Midbrain (tissue), 1 donor: ENCODE data around the gene ABI3BP.
A peak's percentile ranks its signal among the peaks of the same experiment; 100 is the strongest.

Source experiments
- DNase-seq: peaks from one replicate; lab custom pipeline; 2025; lab: John Stamatoyannopoulos, UW

Gene ABI3BP

DNA sequence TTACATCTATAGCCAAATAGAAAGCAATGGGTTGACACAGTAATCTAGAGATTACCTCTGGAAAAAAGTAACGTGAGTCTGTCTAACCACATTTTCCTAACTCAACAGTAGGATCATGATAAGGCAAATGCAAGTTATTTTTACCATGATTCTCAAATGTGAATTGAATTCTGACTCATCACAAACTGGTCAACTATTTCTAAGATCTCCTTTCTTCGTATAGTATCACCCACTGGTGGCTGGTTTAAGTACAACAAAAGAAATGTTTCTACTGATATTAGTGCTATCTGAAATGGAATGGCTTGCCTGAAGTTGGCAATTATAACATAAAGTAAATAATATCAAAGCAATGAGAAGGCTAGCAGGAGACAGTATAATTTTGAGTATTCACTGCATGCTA is 102.2 kb downstream of the ABI3BP start:
- DNase-seq: no peak

DNA sequence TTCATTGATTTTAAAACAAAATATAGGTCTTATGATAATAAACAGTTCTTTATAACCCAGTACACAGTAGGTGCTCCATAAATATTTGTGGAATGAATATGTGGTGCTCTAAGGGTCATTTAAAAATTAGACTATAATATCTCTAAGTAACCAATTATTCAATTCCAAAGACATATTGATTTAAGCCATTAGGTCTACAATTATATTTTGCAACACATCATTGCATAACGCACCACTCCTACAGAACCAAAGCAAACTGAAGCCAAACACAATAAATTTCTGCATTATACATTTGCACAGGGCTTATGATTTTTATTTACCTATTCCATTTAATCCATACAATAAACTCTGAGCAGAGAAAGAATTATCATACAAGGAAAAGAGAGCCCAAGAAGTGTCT is 104.3 kb downstream of the ABI3BP start:
- DNase-seq: no peak

DNA sequence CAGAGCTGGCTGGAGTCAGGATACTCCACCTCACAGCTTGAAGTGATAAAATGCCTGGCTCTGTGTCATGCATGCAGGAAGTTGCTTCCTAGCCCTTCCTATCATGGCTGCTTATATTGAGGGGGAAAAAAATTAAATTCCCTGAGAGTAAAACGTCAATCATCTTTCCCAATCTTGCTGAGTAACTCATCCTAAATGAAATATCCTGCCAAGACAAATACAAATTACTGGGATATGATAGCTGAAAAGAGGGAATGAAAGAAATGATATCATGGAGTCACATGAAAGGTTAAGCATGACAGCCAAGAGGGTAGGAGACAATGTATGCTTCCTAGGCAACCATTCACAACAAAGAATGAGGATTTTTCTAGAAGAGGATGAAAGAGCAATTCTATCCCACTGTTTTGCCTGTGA is 110.6 kb downstream of the ABI3BP start:
- DNase-seq: no peak

DNA sequence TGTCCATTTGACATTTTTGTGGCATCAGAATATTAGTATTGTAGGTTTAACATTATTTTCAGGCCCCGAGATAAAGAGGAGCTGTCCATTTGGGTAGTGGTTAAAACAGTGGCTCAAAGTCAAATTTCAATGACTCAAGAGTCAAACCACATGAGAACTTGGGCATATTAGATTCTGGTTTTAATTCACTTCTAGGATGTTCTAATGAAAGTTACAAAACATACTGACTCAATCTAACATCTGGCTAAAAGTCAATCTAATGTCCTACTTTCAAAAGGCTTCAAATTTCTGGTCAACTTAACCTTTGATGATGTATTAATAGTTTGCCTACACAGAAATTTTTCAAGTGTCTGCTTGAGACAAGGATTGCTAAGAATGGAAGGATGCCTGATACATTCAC is 112.4 kb downstream of the ABI3BP start:
- no peak for DNase-seq

DNA sequence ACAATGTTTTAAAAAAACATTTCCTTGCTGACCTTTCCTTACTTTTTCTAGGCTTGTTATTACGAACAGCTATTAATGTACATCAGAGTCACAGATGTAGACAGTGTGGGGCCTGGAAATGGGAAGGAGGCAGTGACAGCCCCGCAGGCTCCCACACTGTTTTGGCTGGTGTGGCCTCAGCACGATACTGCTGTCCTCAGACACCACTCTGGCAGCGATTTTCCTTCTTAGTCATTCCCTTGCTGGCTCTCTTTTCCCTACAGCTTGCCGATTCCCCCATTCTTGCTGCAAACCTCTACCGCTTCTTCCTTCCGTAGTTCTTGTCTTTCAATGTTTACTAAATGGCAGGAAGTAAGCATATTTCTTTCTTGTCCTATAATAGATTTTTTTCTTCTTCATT is 113.1 kb downstream of the ABI3BP start:
- no peak for DNase-seq

DNA sequence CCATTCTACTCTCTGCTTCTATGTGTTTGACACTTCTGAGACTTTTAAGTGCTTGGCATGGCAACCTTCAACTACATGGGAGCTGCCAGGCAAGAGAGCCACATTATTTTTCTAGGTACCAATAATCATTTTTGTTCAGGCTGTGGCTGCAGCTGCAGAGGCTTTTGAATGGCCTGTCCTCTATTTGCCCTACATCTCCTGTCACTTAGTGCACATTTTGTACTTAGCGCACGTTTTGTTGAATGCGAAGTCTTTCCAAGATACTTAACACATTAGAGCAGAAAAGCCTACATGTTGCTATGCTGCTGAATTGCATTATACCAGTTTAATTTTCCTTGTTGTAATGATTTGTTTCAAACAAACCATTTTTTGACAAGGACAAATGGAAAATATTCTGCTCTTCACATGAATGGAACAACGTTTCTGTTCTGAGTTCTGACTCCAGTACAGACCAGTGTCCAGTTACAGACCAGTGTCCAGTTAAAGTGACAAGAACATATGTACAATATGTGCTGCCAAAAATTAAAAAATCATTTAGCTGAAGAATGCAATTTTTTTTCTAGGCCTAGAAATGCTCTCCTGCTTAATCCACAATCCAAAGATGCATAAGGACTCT is 113.9 kb downstream of the ABI3BP start:
- peak; percentile 3 for DNase-seq

DNA sequence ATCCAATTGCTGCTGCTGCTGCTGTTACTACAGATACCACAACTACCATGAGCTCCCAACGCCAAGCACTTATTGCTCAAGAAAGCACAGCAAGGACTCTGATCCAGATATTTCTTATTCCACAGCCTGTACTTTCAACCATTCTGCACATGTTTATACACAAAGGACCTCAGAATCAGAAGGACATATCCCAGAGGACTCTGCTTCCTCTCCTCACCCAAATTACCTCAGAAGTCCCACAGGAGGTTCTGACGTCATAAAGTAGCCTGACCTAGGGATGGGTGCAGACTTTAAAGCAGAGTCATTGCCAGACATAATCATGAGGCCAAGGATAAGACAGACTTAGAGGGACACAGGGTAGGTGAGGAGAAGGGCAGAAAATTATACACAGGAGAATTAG is 115.9 kb downstream of the ABI3BP start:
- DNase-seq: no peak

DNA sequence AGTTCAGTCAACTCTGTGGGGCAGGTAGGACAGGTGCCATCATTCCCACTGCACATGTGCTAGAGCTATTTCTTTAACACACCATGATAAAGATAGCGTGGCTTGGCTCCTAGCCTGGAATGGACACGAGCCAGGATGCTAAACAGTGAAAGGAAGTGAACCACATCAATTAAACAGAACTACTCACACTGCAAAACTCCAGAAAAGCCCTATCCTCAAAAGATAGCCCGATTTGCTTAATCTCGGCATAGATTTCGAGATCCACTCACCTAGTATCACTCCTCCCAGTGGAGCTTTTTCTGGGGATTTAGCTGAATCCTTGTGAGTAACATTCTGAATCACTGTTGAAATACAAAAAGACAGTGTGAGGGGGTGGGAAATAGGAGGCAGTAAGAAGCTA is 118.0 kb downstream of the ABI3BP start:
- no peak for DNase-seq

DNA sequence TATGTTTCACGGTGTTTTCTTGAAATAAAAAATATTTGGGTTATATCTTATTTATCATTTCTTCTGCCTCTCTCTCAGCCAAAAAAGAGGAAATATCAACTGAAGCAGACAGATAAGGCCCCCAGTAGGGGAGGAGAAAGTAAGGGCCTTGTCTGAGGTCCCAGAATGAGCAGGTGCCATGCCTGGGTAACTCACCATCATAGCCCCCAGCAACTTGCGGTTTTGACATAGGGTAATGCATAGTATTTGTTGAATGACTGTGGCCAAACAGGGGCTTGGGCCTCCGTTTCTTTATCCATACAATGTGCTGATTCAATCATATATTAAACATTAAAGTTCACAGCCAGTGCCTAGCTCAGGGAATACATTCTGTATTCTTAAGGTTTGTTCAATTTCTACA is 119.6 kb downstream of the ABI3BP start:
- no peak for DNase-seq

DNA sequence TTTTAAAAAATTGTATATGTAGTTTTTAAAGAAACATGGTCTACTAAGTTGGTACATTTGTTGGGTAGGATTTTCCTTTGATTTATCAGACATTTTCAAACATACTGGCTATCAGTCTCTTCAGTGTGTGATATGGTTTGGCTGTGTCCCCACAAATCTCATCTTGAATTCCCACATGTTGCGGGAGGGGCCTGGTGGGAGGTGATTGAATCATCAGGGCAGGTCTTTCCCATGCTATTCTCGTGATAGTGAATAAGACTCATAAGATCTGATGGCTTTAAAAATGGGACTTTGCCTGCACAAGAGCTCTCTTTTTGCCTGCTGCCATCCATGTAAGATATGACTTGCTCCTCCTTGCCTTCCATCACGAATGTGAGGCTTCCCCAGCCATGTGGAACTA is 121.9 kb downstream of the ABI3BP start:
- no peak for DNase-seq

DNA sequence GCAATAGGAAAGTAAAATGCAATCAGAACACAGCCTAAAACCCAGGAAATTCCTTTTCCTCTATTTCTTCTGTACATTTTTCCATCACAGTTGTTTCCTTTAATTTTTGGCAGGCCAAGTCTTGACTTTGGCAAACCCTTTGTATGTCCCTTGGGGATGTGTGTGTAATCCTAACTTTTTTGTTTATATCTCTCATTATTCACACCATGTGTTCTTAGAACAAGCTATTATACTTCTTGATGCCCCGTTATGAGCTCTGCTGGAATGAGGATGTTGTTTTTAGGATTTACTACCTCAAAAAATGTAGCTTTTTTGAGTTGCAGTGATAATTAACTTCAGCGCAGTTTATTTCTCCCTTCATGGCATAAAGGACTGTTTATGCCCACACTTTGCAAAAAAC is 123.4 kb downstream of the ABI3BP start:
- no peak for DNase-seq

DNA sequence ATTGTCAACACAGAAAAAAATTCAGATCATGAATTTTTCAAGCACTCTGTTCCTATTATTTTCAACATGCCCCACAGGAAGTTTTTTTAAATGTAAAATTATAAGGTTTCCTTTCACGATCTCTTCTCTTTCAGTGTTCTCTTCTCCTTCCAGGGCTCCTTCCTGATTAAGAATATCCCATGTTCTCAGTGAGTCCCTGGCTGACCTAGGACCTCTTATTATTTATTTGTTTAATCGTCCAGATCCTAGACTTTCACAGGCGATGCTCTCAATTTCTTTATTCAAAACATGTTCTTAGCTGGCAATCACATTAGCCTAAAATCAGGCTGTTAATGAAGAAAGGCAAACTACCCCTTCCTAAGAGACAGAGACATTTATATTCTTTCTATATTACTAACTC is 124.3 kb downstream of the ABI3BP start:
- DNase-seq: no peak

DNA sequence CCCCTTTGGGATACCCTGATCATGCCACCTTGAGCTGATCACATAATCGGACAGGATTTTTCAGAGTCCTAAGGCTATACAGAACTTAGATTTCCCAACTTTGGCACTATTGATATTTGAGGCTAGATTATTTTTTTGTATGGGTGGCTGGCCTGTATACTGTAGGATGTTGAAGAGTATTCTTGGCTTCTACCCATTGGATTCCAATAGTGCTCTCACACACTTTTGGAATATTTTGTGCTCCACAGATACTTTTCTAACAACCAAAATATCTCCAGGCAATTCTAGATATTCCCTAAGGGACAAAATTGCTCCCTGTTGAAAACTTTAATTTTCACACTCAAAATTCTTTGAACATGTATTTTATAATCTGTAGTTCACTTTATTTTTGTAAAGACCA is 125.1 kb downstream of the ABI3BP start:
- no peak for DNase-seq

DNA sequence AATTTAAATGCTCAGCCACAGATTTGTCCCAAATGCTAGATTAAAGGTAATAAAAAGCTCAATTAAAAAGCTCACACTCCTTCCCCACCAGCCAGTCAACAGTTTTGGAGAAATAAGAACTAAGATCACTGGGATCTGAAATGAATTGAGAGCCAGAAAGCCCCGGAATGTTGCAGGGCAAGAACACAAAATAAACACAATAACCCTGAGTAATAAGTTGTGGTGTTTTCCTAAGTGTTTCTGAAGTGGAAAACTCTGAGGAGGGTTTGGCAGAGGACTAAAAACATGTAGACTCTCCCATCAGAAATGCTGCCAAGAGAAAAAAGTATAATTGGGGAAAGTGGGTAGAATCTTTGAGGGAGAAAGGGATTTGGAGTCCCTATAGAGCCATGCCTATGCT is 127.8 kb downstream of the ABI3BP start:
- DNase-seq: no peak

DNA sequence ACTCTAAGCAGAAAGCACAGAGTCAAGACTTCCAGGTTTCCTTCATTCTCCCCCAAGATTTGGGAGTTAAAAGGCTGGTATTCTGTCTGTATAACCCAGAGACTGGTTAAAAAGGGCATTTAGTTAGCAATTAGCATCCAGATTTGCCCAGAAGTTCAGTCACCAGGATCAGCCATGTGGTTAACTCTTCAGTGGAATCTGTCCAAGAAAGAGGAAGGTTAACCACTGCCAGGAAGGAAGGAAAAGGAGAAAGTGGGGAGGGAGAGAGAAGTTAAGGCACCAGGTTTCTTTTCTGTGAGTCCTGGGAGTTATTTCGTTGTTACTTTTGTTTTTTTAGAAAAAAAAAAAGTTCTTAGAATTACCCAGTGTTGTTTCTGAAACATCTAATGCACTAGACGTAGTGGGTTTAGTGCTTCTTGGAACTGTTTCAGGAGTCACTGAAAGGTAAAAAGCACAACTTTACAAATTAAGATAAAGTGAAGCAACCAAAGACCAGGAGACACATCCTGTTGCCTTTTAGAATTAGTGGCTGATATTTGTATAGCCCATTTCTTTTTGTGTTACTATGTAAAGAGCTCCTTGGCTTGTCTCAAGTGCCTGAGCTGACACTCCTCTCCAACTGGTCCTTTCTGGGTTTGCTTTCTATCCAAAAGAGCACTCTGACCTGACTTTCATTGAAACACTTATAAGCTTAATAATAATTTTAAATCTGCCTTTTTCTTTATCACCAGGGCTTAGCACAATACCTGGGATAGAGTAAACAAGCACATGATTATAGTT is 128.6 kb downstream of the ABI3BP start:
- no peak for DNase-seq

DNA sequence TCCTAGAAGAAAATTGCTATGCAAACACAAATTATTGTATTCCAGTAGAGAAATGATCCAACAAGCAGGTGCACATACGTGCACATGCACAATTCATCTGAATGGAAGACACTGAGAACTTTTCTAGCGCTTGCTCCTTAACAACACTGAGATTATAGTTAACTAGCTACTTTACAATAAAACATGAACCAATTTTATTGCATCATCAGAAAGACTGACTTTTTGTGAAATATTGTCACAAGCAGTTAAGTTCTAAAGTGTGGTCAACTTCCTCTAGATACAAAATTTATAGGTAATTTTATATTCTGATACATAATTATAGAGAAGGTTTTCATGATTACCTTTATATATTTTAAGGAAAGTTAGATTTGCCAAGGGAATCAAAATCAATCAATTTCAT is 135.4 kb downstream of the ABI3BP start:
- DNase-seq: no peak

DNA sequence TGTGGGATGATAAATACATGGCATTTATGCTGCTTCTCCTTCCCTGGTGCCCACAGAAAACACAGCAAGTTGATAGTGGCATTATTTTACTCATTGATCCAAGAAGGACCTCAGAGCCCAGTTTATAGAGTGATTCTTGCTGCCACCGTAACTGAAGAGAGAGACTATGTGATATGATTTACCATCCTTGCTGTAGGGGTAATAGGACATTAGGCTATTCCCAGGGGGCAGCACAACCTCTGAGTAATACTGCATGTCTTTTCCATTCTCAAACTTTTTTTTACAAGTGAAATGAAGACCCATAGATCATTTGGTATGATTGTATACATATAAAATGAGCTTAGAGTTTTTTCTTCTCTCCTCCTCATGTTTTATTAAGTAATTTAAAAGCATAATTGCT is 136.4 kb downstream of the ABI3BP start:
- no peak for DNase-seq

DNA sequence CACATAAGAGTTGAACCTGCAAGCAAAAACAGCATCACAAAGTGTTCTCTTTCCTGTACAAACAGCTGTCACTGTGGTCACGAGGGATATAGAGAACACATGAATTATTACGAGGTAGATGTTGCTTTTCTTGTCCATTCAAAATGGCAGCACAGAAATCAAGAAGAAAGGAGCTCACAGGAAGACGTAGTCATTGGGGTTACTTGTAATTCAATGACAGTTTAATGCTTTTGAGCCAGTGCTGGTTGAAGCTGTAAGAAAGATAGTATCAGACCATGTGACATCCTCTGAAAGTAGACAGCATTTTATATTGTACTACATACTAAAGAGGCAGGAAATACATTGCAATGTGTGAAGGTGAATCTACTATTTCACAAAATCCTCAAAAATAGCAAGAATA is 140.4 kb downstream of the ABI3BP start:
- DNase-seq: no peak

DNA sequence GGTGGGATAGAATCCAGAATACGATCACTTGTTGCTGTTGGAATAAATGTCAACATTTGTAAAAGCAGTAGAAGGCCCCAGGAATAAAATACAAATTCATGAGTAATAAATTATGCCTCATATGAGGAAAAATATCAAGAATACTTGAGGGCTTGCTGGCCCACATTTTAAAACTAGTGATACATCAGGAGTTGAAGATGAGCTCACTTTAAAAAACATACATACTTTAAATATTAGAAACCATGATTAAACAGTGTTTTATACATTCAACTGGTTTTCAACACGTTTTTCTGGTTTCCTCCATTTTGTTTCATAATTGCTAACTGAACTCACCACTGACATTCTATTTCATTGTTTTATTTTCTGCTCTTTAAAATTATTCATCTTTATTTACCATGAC is 142.5 kb downstream of the ABI3BP start:
- DNase-seq: no peak

DNA sequence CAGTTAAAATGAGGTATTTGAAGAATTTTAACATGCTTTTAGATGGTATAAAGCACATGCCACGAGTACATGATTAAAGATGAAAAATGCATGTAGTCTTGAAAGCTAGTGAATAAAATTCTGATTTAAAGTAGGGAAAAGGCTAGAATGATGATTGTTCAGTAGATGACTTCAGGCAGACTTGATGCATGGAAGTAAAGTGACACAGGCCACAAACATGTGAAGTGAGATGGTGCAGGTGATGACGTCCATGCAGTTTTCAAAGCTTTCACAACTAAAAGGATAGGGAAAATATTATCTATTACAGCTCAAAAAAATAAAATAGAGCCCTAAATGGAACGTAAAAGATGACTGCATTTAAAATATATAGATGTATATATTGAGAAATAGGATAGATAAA is 143.1 kb downstream of the ABI3BP start:
- DNase-seq: no peak

DNA sequence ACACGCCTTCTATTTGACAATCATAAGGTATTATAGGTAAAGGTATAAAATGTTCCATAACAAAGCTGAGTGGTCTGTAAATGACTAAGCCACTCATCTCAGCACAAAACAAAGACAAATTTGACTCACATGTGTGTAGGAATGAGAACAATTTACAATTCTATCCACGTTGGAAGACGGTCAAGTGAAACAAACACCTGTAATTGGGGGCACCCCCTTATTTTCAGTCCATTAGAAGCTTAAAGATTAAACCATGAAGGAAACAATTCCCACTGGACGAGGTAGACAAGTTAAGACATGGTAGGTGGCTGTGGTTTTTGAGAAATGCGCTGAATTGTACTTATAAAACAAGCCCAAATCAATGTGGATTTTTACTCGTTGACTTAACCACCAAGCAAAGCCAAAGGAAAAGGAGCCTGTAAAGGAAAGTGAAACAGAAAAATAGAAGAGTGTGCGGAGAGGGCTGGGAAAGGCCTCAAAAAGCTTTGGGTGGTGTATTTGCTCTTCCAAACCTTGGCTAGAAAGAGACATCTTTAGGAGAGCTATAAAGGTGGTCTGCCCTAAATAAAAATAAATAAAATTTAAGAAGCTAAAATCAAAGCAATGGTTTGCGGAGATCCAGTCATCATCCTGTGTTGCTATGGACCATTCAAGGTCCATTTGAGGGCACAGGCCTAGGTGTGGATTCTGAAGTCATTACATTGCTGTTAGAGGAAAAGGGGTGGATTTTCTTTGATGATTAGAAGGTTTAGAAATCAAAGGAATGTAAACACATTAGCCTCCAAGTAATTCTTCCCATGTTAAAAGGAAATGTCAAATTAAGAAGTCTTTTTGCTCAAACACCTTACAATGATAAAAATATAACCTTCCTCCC is 148.9 kb downstream of the ABI3BP start:
- DNase-seq: no peak

DNA sequence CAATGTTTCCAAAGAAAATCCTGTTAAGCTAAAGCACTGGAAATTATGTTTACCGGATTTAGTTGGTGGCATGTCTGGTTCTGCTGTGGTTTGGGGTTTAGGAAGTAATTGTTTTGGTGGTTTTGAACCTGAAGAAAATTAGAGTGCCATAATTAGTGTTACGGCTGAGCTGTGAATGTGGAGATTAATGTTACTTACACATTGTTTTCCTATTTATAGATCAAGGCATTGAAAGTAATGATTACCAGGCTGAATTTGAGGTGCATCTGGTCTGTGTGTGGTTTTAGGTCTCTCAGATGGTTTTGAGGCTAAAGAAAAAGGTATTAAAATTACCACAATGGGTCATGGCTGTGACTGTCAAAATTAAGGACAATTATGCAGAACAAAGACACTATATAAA is 155.1 kb downstream of the ABI3BP start:
- no peak for DNase-seq

DNA sequence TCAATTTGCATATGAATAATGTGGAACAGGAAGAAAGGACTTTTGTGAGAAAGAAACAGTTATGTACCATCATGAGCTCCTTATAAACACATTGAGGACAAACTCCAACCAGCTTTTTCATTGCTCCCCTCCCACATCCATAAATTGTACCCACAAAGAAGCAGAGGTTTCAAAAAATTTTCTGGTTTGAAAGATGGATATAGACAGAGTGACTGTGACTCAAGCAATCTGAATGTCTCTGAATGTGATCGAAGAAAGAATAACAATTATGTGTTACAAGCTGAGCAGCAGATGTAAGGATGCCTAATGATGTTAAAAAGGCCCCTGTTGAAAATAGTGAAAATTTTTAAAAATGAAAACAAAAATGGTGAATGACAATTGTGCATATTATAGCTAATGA is 156.6 kb downstream of the ABI3BP start:
- no peak for DNase-seq
